Keratinocyte (primary cell): ENCODE measurements around the gene RIC1. TPM values are rescaled to one million over a fixed set of nuclear protein-coding genes. Genes with fewer than 3 reads are reported as not detected.

ENCODE experiments used
- DNase-seq: peaks from one replicate; pipeline ENCODE4 v3.0.0-alpha.2; 2011; ENCODE audit warnings: low read depth, missing footprints, low spot score
- FAIRE-seq: peaks from 2 replicates; lab custom pipeline; 2011; peaks lifted over from hg19 to GRCh38; lab: Jason Lieb, UNC
- H2AFZ ChIP-seq: 2 replicates; pipeline ENCODE4 v1.6.0; 2012; ENCODE audit warnings: low read length, control low read depth, inconsistent platforms; ENCODE audit not compliant: control insufficient read depth
- H3K27ac ChIP-seq: 2 replicates; pipeline ENCODE4 v1.5.1; 2011; ENCODE audit warnings: low read length; ENCODE audit not compliant: control insufficient read depth, insufficient read depth
- H3K27me3 ChIP-seq: 3 replicates; pipeline ENCODE4 v1.6.0; 2011; ENCODE audit warnings: low read length; ENCODE audit not compliant: control insufficient read depth, insufficient read depth; ENCODE audit errors: extremely low read depth
- H3K36me3 ChIP-seq, 2 experiments: 2 replicates in 1 of 2; 3 replicates in 1 of 2; pipeline ENCODE4 v1.5.1; 2011; ENCODE audit warnings: low read length in 2 of 2, mild to moderate bottlenecking in 1 of 2; ENCODE audit not compliant: control insufficient read depth in 2 of 2, insufficient read depth in 2 of 2; ENCODE audit errors: extremely low read depth in 1 of 2
- H3K4me1 ChIP-seq: 3 replicates; pipeline ENCODE4 v1.5.1; 2011; ENCODE audit warnings: low read length; ENCODE audit not compliant: control insufficient read depth, insufficient read depth; ENCODE audit errors: extremely low read depth
- H3K4me2 ChIP-seq: 3 replicates; pipeline ENCODE4 v1.6.0; 2011; ENCODE audit warnings: low read depth, low read length; ENCODE audit not compliant: control insufficient read depth, insufficient read depth; ENCODE audit errors: extremely low read depth
- H3K4me3 ChIP-seq, 3 experiments: fragments of 200-600 bp in 1 of 3; sonication (generic) in 1 of 3; 2 replicates in 2 of 3; 3 replicates in 1 of 3; pipeline ENCODE4 v1.5.1; 2011 to 2016; ENCODE audit warnings: low read length in 3 of 3, mild to moderate bottlenecking in 3 of 3, control low read depth in 2 of 3, inconsistent platforms in 1 of 3, low read depth in 1 of 3, mixed read lengths in 1 of 3, mixed run types in 1 of 3, moderate library complexity in 1 of 3; ENCODE audit not compliant: control insufficient read depth in 2 of 3, insufficient read depth in 2 of 3; ENCODE audit errors: extremely low read depth in 1 of 3
- H3K79me2 ChIP-seq: 2 replicates; pipeline ENCODE4 v1.6.0; 2012; ENCODE audit warnings: low read length; ENCODE audit not compliant: control insufficient read depth, insufficient read depth
- H3K9ac ChIP-seq: 3 replicates; pipeline ENCODE4 v1.6.0; 2011; ENCODE audit warnings: low read length; ENCODE audit not compliant: control insufficient read depth, insufficient read depth; ENCODE audit errors: extremely low read depth
- H3K9me1 ChIP-seq: 3 replicates; pipeline ENCODE4 v1.6.0; 2011; ENCODE audit warnings: low read length; ENCODE audit not compliant: control insufficient read depth, insufficient read depth; ENCODE audit errors: extremely low read depth
- H3K9me3 ChIP-seq: 2 replicates; pipeline ENCODE4 v1.5.1; 2012; ENCODE audit warnings: low read depth, low read length; ENCODE audit not compliant: control insufficient read depth
- H4K20me1 ChIP-seq: 3 replicates; pipeline ENCODE4 v1.6.0; 2011; ENCODE audit warnings: low read length; ENCODE audit not compliant: control insufficient read depth, insufficient read depth; ENCODE audit errors: extremely low read depth
- CTCF ChIP-seq, 3 experiments: IDR thresholded peaks in 1 of 3; conservative IDR thresholded peaks in 1 of 3; optimal IDR thresholded peaks in 1 of 3; 2 replicates in 2 of 3; 3 replicates in 1 of 3; pipeline versions ENCODE3 to v1.5.1; 2011; ENCODE audit warnings: low read length in 3 of 3, mild to moderate bottlenecking in 3 of 3, moderate library complexity in 2 of 3, control low read depth in 1 of 3, inconsistent platforms in 1 of 3; ENCODE audit not compliant: insufficient read depth in 2 of 3; ENCODE audit errors: extremely low read depth in 1 of 3
- EZH2 ChIP-seq: IDR thresholded peaks from one replicate; pipeline ENCODE4 v1.6.1; 2012; ENCODE audit warnings: inconsistent platforms, mild to moderate bottlenecking, low read length, moderate library complexity
- dilution Hi-C: fragments of 300-500 bp; cut with MboI; formaldehyde crosslinking; loops from one replicate; pipeline ENCODE4 v1.7.0; 2020; ENCODE audit warnings: low sequenced_read_pairs; ENCODE audit not compliant: extremely low pct_ligation_motif_present
- polyA plus RNA-seq, 5 experiments: library from polyadenylated mRNA; depleted of rRNA in 3 of 5; stranded (reverse) in 3 of 5; stranded (forward) in 1 of 5; unstranded in 1 of 5; fragments of >200 nt; gene quantifications; 1 replicate in 1 of 5; 2 replicates in 3 of 5; 3 replicates in 1 of 5; pipeline versions ENCODE4 v1.2.1 to v1.2.3, GENCODE V29; 2011 to 2012; ENCODE audit warnings: missing spikeins in 2 of 5, low read depth in 1 of 5, low replicate concordance in 1 of 5

RIC1 gene
- polyA plus RNA-seq, 1 donor (not counting 4 experiments of a cell fraction or from before 2014, with no cell fraction given), result 20.5 TPM

GRCh38 chr9:5690278-5690677 is 61.4 kb downstream of the RIC1 start:
- Histone ChIP-seq H3K27me3 (no peaks in the 10 kb centered on the region), H3K4me3 (no peak overlapping the region), H3K9me1 (peaks cover 2% of the 10 kb centered on the region), H3K4me2 (no peak overlapping the region), H3K9ac (no peak overlapping the region), H3K4me1 (no peaks in the 10 kb centered on the region), H3K36me3 (no peaks in the 10 kb centered on the region), H3K27ac (no peak overlapping the region), H3K79me2 (peaks cover 16% of the 10 kb centered on the region), H3K9me3 (no peaks in the 10 kb centered on the region), H4K20me1 (no peaks in the 10 kb centered on the region), H2AFZ (no peak overlapping the region)
- DNase-seq, result no peak
- TF ChIP-seq CTCF (optimal IDR thresholded peaks at IDR 0.05 in 1 of 3, IDR thresholded peaks at IDR 0.05 in 1 of 3, conservative IDR thresholded peaks at IDR 0.05 in 1 of 3; ENCODE audit: extremely low read depth in 1 of 3, insufficient read depth in 2 of 3, low read length in 3 of 3) (no peak), EZH2 (no peak)
- no peak for FAIRE-seq
- dilution Hi-C loops, result no loop called here

- Histone ChIP-seq H3K79me2 (peaks cover 13% of the 10 kb centered on the region), H3K4me3 (no peak overlapping the region), H2AFZ (no peak overlapping the region), H3K9ac (no peak overlapping the region), H3K27me3 (no peaks in the 10 kb centered on the region), H4K20me1 (no peaks in the 10 kb centered on the region), H3K9me1 (no peaks in the 10 kb centered on the region), H3K4me1 (peaks cover 3% of the 10 kb centered on the region), H3K27ac (no peak overlapping the region), H3K36me3 (no peaks in the 10 kb centered on the region), H3K4me2 (no peak overlapping the region), H3K9me3 (no peaks in the 10 kb centered on the region)
- TF ChIP-seq CTCF (optimal IDR thresholded peaks at IDR 0.05 in 1 of 3, IDR thresholded peaks at IDR 0.05 in 1 of 3, conservative IDR thresholded peaks at IDR 0.05 in 1 of 3; ENCODE audit: extremely low read depth in 1 of 3, insufficient read depth in 2 of 3, low read length in 3 of 3) (no peak), EZH2 (no peak)
- no peak for FAIRE-seq
- no peak for DNase-seq
- dilution Hi-C loops, result no loop called here
Observed at GRCh38 chr9:5695860-5696259, 67.0 kb downstream of the RIC1 start.
